ENCODE measurements around the gene USP37.

The USP37 gene

DNA sequence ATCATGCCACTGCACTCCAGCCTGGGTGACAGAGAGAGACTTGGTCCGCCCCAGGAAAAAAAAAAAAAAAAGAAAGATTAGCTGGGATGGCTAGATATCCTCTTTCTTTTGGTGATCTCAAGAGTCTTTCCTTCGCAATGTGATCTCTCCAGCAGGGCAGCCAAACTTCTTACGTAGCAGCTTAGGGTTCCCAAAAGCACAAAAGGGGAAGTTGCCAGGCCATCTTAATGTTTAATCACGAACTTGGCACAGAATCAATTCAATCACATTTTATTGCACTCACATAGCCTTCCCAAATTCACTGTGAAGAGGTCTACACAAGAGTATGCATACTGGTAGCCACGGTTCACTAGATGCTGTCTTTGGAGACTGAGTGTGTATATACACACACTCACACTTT is 96.2 kb downstream of the USP37 start:
- Histone ChIP-seq H3K23ac (ENCODE audit: low read length) (no peak overlapping the region), H3K14ac (ENCODE audit: low read length) (no peak overlapping the region), H4K91ac (ENCODE audit: low read depth, low read length) (no peak overlapping the region), H3K4me3 (ENCODE audit: low read depth, low read length) (no peak overlapping the region), H2BK12ac (ENCODE audit: low read length) (no peak overlapping the region), H3K27me3 (ENCODE audit: insufficient read depth, low read length) (no peaks in the 10 kb centered on the region), H3K9me3 (ENCODE audit: insufficient read depth, low read depth, low read length) (no peaks in the 10 kb centered on the region), H3K4me1 (ENCODE audit: control insufficient read depth in 1 of 2, insufficient read depth in 2 of 2, low read length in 2 of 2) (no peaks in the 10 kb centered on the region), H2AFZ (ENCODE audit: insufficient read depth, low read length, poor library complexity) (no peak overlapping the region), H3K27ac (ENCODE audit: low read depth, low read length) (no peak overlapping the region), H2AK5ac (ENCODE audit: low read length) (no peak overlapping the region), H3K79me2 (ENCODE audit: control insufficient read depth, insufficient read depth, low read length, poor library complexity) (no peaks in the 10 kb centered on the region), H3K9ac (ENCODE audit: low read length) (no peak overlapping the region), H2BK5ac (ENCODE audit: low read depth, low read length, poor library complexity) (no peak overlapping the region), H2BK120ac (ENCODE audit: insufficient read depth, low read length, poor library complexity) (no peak overlapping the region), H3K4me2 (ENCODE audit: low read length) (no peak overlapping the region), H3K18ac (ENCODE audit: low read length) (no peak overlapping the region), H4K8ac (ENCODE audit: low read depth, low read length) (no peak overlapping the region), H3K4ac (ENCODE audit: low read depth, low read length) (no peak overlapping the region), H4K12ac (ENCODE audit: low read depth, low read length) (no peak overlapping the region), H3K36me3 (ENCODE audit: control insufficient read depth in 1 of 2, insufficient read depth in 2 of 2, low read length in 2 of 2) (peaks cover 6 to 7% of the 10 kb centered on the region in 2 experiments), H3K79me1 (ENCODE audit: low read length) (no peaks in the 10 kb centered on the region)
- peak in 1 of 2 donors; percentile 33 for DNase-seq
- no CpG with 5 or more reads among the region's 5 CpGs for WGBS (ENCODE audit: extremely low coverage, insufficient coverage, insufficient read length)

DNA sequence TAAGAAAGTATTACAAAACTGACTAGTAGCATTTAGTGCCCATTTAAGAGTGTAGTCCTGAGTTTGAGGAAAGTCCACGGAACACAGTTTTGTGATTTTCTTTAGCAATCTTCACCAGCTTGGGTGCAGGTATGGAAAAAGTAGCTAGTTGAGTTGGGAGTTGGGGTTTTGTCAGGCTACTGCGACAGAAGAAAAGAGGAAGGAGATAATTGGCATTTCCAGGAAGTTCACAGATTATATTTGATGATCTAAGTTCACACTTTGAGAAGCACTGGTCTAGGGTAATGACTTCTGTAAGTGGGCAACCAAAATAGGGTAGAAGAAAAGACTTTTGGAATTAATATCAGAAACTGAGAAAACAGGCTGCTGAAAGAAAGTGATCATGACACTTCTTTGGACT is 97.1 kb downstream of the USP37 start:
- Histone ChIP-seq H3K14ac (ENCODE audit: low read length) (no peak overlapping the region), H3K4me2 (ENCODE audit: low read length) (no peak overlapping the region), H3K23ac (ENCODE audit: low read length) (no peak overlapping the region), H4K12ac (ENCODE audit: low read depth, low read length) (no peak overlapping the region), H3K79me1 (ENCODE audit: low read length) (no peaks in the 10 kb centered on the region), H3K4me1 (ENCODE audit: control insufficient read depth in 1 of 2, insufficient read depth in 2 of 2, low read length in 2 of 2) (no peaks in the 10 kb centered on the region), H3K4ac (ENCODE audit: low read depth, low read length) (no peak overlapping the region), H3K79me2 (ENCODE audit: control insufficient read depth, insufficient read depth, low read length, poor library complexity) (no peaks in the 10 kb centered on the region), H2AFZ (ENCODE audit: insufficient read depth, low read length, poor library complexity) (no peak overlapping the region), H2BK5ac (ENCODE audit: low read depth, low read length, poor library complexity) (no peak overlapping the region), H4K91ac (ENCODE audit: low read depth, low read length) (no peak overlapping the region), H3K4me3 (ENCODE audit: low read depth, low read length) (no peak overlapping the region), H2BK120ac (ENCODE audit: insufficient read depth, low read length, poor library complexity) (no peak overlapping the region), H2BK12ac (ENCODE audit: low read length) (no peak overlapping the region), H3K9me3 (ENCODE audit: insufficient read depth, low read depth, low read length) (no peaks in the 10 kb centered on the region), H3K18ac (ENCODE audit: low read length) (no peak overlapping the region), H3K27ac (ENCODE audit: low read depth, low read length) (no peak overlapping the region), H3K36me3 (ENCODE audit: control insufficient read depth in 1 of 2, insufficient read depth in 2 of 2, low read length in 2 of 2) (peaks cover 3 to 7% of the 10 kb centered on the region in 2 experiments), H2AK5ac (ENCODE audit: low read length) (no peak overlapping the region), H4K8ac (ENCODE audit: low read depth, low read length) (no peak overlapping the region), H3K27me3 (ENCODE audit: insufficient read depth, low read length) (no peaks in the 10 kb centered on the region), H3K9ac (ENCODE audit: low read length) (no peak overlapping the region)
- DNase-seq: no peak
- WGBS (ENCODE audit: extremely low coverage, insufficient coverage, insufficient read length): no CpG with 5 or more reads among the region's 2 CpGs

DNA sequence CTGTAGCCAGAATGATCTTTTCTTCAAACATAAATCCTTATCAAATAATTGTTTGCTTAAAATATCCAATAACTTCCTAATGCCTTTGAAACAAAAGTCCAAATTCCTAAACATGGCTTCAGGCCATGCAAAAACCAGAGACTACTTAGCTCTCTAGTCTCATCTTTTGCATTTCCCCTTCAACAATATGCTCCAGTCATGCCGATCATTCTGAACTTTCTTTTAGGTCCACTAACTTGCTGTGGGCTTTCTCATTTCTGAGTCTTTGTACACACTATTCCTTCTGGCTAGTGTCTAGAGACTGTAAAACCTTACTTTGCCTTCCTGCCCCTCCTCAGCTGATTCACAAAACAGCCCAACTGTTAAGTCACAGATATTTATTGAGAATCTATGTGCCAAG is 97.7 kb downstream of the USP37 start:
- no peak overlapping the region for H2AK5ac ChIP-seq (ENCODE audit: low read length)
- WGBS (ENCODE audit: extremely low coverage, insufficient coverage, insufficient read length): no CpG with 5 or more reads among the region's 1 CpG

DNA sequence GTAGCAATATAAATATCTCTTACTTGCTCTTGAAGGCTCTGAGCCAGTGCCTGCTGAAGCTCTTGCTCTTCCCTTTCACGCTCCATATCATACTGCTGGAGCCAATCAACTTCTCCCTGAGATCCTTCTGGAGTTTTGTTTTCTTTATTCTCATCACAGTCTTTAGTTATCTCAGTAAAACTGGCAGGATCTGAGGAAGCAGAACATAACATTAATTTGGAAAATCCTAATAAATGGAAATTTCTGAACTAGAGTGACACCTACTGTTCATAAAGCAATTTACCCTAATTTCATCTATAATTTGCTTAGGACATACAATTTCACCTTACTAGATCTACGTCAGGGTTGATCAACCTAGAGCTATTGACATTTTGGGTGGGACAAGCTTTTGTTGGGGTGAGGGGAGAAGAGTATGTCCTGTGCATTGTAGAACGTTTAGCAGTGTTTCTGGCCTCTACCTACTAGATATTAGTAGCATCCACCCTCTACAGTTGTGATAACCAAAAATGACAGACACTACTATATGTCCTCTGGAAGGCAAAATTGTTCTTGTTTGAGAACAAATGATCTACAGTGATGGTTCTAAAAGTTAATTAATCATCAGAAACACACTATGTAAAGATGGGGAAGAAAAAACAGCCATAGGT is 102.0 kb downstream of the USP37 start:
- Histone ChIP-seq H3K14ac (ENCODE audit: low read length) (no peak overlapping the region), H3K4me1 (ENCODE audit: control insufficient read depth in 1 of 2, insufficient read depth in 2 of 2, low read length in 2 of 2) (no peaks in the 10 kb centered on the region), H3K27me3 (ENCODE audit: insufficient read depth, low read length) (no peaks in the 10 kb centered on the region), H2BK12ac (ENCODE audit: low read length) (no peak overlapping the region), H3K4me3 (ENCODE audit: low read depth, low read length) (no peak overlapping the region), H3K79me2 (ENCODE audit: control insufficient read depth, insufficient read depth, low read length, poor library complexity) (no peaks in the 10 kb centered on the region), H3K18ac (ENCODE audit: low read length) (no peak overlapping the region), H3K4ac (ENCODE audit: low read depth, low read length) (no peak overlapping the region), H3K27ac (ENCODE audit: low read depth, low read length) (no peak overlapping the region), H3K23ac (ENCODE audit: low read length) (no peak overlapping the region), H2AFZ (ENCODE audit: insufficient read depth, low read length, poor library complexity) (no peak overlapping the region), H3K9ac (ENCODE audit: low read length) (no peak overlapping the region), H3K9me3 (ENCODE audit: insufficient read depth, low read depth, low read length) (no peaks in the 10 kb centered on the region), H2AK5ac (ENCODE audit: low read length) (no peak overlapping the region), H3K79me1 (ENCODE audit: low read length) (no peaks in the 10 kb centered on the region), H4K8ac (ENCODE audit: low read depth, low read length) (no peak overlapping the region), H4K12ac (ENCODE audit: low read depth, low read length) (no peak overlapping the region), H2BK120ac (ENCODE audit: insufficient read depth, low read length, poor library complexity) (no peak overlapping the region), H3K36me3 (ENCODE audit: control insufficient read depth in 1 of 2, insufficient read depth in 2 of 2, low read length in 2 of 2) (peaks cover 9 to 25% of the 10 kb centered on the region in 2 experiments), H3K4me2 (ENCODE audit: low read length) (no peak overlapping the region), H4K91ac (ENCODE audit: low read depth, low read length) (no peak overlapping the region), H2BK5ac (ENCODE audit: low read depth, low read length, poor library complexity) (no peak overlapping the region)
- peak in 1 of 2 donors; percentile 71 for DNase-seq
- no CpG with 5 or more reads among the region's 3 CpGs for WGBS (ENCODE audit: extremely low coverage, insufficient coverage, insufficient read length)

More for the DNA sequence above, 97.7 kb downstream of the USP37 start:
- no peak overlapping the region for H2BK5ac ChIP-seq (ENCODE audit: low read depth, low read length, poor library complexity)
- H3K79me1 ChIP-seq (ENCODE audit: low read length): no peaks in the 10 kb centered on the region
- H3K9ac ChIP-seq (ENCODE audit: low read length): no peak overlapping the region
- no peak overlapping the region for H2AFZ ChIP-seq (ENCODE audit: insufficient read depth, low read length, poor library complexity)
- H3K27me3 ChIP-seq (ENCODE audit: insufficient read depth, low read length): no peaks in the 10 kb centered on the region
- DNase-seq: no peak
- H3K9me3 ChIP-seq (ENCODE audit: insufficient read depth, low read depth, low read length): no peaks in the 10 kb centered on the region
- no peak overlapping the region for H2BK12ac ChIP-seq (ENCODE audit: low read length)
- H3K4me1 ChIP-seq (ENCODE audit: control insufficient read depth in 1 of 2, insufficient read depth in 2 of 2, low read length in 2 of 2): no peaks in the 10 kb centered on the region
- H4K91ac ChIP-seq (ENCODE audit: low read depth, low read length): no peak overlapping the region
- H3K4me2 ChIP-seq (ENCODE audit: low read length): no peak overlapping the region
- no peak overlapping the region for H3K27ac ChIP-seq (ENCODE audit: low read depth, low read length)
- peaks cover 3 to 9% of the 10 kb centered on the region in 2 experiments for H3K36me3 ChIP-seq (ENCODE audit: control insufficient read depth in 1 of 2, insufficient read depth in 2 of 2, low read length in 2 of 2)
- H3K18ac ChIP-seq (ENCODE audit: low read length): no peak overlapping the region
- no peak overlapping the region for H3K4ac ChIP-seq (ENCODE audit: low read depth, low read length)
- no peak overlapping the region for H3K4me3 ChIP-seq (ENCODE audit: low read depth, low read length)
- H2BK120ac ChIP-seq (ENCODE audit: insufficient read depth, low read length, poor library complexity): no peak overlapping the region
- no peak overlapping the region for H4K8ac ChIP-seq (ENCODE audit: low read depth, low read length)
- no peak overlapping the region for H3K23ac ChIP-seq (ENCODE audit: low read length)
- no peak overlapping the region for H3K14ac ChIP-seq (ENCODE audit: low read length)
- H4K12ac ChIP-seq (ENCODE audit: low read depth, low read length): no peak overlapping the region
- H3K79me2 ChIP-seq (ENCODE audit: control insufficient read depth, insufficient read depth, low read length, poor library complexity): no peaks in the 10 kb centered on the region

Measured in trophoblast cell (in vitro differentiated cells and primary cell).